WTC11 (cell line): ENCODE results near the gene UBE2S.

Experiments used
- IRF2 ChIP-seq: sonication (generic); formaldehyde crosslinking; IDR thresholded peaks from 2 replicates; pipeline ENCODE4 v1.8.0; 2022; ENCODE audit warnings: low read depth, missing genetic modification reagents, borderline replicate concordance
- NR3C1 ChIP-seq: sonication (generic); formaldehyde crosslinking; conservative IDR thresholded peaks from 2 replicates; pipeline ENCODE4 v1.8.1; 2023; ENCODE audit warnings: low read depth, mild to moderate bottlenecking, missing genetic modification reagents
- SP1 ChIP-seq: sonication (generic); formaldehyde crosslinking; conservative IDR thresholded peaks from 2 replicates; pipeline ENCODE4 v1.8.1; 2022; ENCODE audit warnings: missing genetic modification reagents
- ZBTB43 ChIP-seq: sonication (generic); formaldehyde crosslinking; IDR thresholded peaks from 2 replicates; pipeline ENCODE4 v1.8.1; 2023; ENCODE audit warnings: mild to moderate bottlenecking, missing genetic modification reagents
- ZNF138 ChIP-seq: sonication (generic); formaldehyde crosslinking; conservative IDR thresholded peaks from 2 replicates; pipeline ENCODE4 v1.8.1; 2022; ENCODE audit warnings: mild to moderate bottlenecking, moderate library complexity, missing genetic modification reagents
- TF ChIP-seq, protein P1 (sequence below): fragments of 200-600 bp; IDR thresholded peaks from 2 replicates; pipeline ENCODE4 v1.8.0; 2022; ENCODE audit warnings: antibody characterized with exemption
- TF ChIP-seq, protein P2 (sequence below): sonication (generic); formaldehyde crosslinking; IDR thresholded peaks from 2 replicates; pipeline ENCODE4 v1.8.0; 2022; ENCODE audit warnings: mild to moderate bottlenecking, missing genetic modification reagents
- TF ChIP-seq, protein P3 (sequence below): sonication (generic); formaldehyde crosslinking; IDR thresholded peaks from 2 replicates; pipeline ENCODE4 v1.8.0; 2022; ENCODE audit warnings: mild to moderate bottlenecking, missing genetic modification reagents
- TF ChIP-seq, protein P4 (sequence below): sonication (generic); formaldehyde crosslinking; IDR thresholded peaks from 2 replicates; pipeline ENCODE4 v1.8.0; 2023; ENCODE audit warnings: missing genetic modification reagents
- TF ChIP-seq, protein P5 (sequence below): sonication (generic); formaldehyde crosslinking; conservative IDR thresholded peaks from 2 replicates; pipeline ENCODE4 v1.8.1; 2022; ENCODE audit warnings: mild to moderate bottlenecking, missing genetic modification reagents

GRCh38 chr19:55456347-55456746 is 48.8 kb upstream of the UBE2S start:
- TF ChIP-seq, protein P1, sequence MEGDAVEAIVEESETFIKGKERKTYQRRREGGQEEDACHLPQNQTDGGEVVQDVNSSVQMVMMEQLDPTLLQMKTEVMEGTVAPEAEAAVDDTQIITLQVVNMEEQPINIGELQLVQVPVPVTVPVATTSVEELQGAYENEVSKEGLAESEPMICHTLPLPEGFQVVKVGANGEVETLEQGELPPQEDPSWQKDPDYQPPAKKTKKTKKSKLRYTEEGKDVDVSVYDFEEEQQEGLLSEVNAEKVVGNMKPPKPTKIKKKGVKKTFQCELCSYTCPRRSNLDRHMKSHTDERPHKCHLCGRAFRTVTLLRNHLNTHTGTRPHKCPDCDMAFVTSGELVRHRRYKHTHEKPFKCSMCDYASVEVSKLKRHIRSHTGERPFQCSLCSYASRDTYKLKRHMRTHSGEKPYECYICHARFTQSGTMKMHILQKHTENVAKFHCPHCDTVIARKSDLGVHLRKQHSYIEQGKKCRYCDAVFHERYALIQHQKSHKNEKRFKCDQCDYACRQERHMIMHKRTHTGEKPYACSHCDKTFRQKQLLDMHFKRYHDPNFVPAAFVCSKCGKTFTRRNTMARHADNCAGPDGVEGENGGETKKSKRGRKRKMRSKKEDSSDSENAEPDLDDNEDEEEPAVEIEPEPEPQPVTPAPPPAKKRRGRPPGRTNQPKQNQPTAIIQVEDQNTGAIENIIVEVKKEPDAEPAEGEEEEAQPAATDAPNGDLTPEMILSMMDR: no peak
- TF ChIP-seq, protein P2, sequence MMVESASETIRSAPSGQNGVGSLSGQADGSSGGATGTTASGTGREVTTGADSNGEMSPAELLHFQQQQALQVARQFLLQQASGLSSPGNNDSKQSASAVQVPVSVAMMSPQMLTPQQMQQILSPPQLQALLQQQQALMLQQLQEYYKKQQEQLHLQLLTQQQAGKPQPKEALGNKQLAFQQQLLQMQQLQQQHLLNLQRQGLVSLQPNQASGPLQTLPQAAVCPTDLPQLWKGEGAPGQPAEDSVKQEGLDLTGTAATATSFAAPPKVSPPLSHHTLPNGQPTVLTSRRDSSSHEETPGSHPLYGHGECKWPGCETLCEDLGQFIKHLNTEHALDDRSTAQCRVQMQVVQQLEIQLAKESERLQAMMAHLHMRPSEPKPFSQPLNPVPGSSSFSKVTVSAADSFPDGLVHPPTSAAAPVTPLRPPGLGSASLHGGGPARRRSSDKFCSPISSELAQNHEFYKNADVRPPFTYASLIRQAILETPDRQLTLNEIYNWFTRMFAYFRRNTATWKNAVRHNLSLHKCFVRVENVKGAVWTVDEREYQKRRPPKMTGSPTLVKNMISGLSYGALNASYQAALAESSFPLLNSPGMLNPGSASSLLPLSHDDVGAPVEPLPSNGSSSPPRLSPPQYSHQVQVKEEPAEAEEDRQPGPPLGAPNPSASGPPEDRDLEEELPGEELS (CRISPR knock-in tag): no peak
- TF ChIP-seq ZNF138 (CRISPR knock-in tag) (no peak), NR3C1 (no peak), IRF2 (CRISPR knock-in tag) (no peak), SP1 (CRISPR knock-in tag) (no peak), ZBTB43 (no peak)
- TF ChIP-seq, protein P3, sequence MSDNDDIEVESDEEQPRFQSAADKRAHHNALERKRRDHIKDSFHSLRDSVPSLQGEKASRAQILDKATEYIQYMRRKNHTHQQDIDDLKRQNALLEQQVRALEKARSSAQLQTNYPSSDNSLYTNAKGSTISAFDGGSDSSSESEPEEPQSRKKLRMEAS (CRISPR knock-in tag): no peak
- TF ChIP-seq, protein P4, sequence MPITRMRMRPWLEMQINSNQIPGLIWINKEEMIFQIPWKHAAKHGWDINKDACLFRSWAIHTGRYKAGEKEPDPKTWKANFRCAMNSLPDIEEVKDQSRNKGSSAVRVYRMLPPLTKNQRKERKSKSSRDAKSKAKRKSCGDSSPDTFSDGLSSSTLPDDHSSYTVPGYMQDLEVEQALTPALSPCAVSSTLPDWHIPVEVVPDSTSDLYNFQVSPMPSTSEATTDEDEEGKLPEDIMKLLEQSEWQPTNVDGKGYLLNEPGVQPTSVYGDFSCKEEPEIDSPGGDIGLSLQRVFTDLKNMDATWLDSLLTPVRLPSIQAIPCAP (CRISPR knock-in tag): no peak
- TF ChIP-seq, protein P5, sequence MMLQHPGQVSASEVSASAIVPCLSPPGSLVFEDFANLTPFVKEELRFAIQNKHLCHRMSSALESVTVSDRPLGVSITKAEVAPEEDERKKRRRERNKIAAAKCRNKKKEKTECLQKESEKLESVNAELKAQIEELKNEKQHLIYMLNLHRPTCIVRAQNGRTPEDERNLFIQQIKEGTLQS (CRISPR knock-in tag): no peak
